ENCODE results near the gene ZSCAN2.
"Not testable (repeated sequence)": the region's sequence is repeated elsewhere in the genome, so short reads cannot be mapped to it uniquely, and the experiment has no call there.

ZSCAN2 gene

DNA sequence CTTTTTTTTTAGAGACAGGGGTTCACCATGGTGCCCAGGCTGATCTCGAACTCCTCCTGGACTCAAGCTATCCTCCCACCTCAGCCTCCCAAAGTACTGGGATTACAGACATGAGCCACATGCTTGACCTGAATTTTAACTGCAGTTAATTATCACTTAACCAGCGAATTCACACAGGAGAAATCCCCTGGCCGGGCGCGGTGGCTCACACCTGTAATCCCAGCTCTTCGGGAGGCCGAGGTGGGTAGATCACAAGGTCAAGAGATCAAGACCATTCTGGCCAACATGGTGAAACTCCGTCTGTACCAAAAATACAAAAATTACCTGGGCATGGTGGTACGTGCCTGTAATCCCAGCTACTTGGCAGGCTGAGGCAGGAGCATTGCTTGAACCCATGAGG is 41.1 kb downstream of the ZSCAN2 start:
- DNase-seq (ENCODE audit: low spot score), result not testable (repeated sequence)

DNA sequence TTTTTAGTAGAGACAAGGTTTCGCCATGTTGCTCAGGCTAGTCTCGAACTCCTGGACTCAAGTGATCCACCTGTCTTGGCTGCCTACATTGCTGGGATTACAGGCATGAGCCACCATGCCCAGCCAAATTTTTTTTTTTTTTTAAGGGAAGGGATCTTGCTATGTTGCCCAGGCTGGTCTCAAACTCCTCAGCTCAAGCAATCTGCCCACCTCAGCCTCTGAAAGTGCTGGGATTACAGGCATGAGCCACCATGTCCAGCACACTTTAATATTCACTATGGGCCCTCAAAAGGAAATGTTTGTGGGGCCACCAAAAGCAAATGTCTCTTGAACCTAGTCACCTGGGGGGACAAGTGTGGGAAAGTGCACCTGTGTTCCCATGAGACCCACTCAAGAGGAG is 41.8 kb downstream of the ZSCAN2 start:
- DNase-seq (ENCODE audit: low spot score), result not testable (repeated sequence)

DNA sequence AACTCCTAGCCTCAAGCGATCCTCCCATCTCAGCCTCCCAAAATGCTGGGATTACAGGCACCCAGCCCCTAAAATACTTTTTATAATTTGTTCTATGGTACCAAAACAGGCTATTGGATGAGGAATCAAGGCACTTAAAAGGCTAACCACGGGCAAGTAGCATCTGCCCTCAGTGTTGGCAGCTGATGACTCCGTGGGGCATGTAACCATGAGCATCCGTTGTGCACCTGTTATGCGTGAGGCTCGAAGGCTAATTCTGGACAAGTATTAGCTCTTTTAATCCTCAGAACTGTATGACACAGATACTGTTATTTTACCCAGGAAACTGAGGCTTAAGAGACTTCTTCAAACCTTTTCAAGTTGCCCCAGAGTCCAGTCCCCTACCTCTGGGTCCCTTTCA is 43.0 kb downstream of the ZSCAN2 start:
- no peak for DNase-seq (ENCODE audit: low spot score)

DNA sequence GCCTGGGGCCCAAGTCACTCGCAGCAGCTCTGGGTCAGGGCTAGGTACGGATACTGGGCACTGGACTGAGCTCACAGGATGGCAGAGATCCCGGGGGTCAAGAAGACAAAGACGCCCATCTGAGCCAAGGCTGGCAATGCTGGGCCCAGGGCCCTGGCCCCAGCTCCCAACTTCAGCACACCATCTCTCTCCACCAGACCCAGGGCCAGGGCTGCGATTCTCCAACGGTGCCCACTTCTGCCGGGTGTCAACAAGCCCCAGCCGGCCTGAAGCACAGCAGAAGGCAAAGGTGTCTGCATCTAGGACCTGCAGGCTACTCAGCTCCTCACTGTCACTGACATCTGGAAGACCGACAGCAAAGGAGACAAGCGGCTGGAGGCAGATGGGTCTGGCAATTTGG is 44.7 kb downstream of the ZSCAN2 start:
- no peak for DNase-seq (ENCODE audit: low spot score)

DNA sequence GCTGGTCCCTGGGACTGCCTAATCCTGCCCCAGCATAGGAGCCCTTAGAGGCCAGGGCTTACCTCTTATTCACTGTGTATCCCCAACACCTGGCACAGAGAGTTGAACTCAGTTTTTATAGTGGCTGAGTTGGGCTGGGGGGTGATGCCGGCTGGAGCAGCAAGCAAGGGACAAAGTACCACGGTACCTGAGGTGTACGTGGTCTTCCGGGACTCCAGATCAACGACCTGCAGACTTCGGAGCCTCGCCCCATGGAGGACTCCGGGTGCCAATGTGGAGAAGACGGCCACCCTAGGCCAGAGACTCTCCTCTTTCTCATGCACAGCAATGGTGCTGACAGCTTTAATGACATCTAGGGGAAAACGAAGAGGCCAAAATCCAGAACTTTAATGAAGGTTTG is 45.2 kb downstream of the ZSCAN2 start:
- no peak for DNase-seq (ENCODE audit: low spot score)

DNA sequence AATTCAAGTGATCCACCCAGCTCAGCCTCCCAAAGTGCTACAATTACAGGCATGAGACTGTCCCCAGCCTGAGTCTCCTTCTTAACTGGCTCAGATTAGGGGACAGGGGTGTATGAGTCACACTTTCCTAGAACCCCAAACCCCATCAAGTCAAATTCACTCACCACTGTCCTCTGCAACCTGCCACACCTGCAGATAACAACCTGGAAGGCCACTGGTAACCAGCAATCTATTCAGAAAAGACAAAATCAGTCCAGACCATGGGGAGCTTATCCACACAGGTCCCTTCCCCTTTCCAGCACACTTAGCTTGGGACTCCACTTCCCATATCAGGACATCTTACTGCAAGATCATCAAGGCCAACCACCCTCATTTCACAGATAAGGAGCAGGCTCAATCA is 46.9 kb downstream of the ZSCAN2 start:
- no peak for DNase-seq (ENCODE audit: low spot score)

DNA sequence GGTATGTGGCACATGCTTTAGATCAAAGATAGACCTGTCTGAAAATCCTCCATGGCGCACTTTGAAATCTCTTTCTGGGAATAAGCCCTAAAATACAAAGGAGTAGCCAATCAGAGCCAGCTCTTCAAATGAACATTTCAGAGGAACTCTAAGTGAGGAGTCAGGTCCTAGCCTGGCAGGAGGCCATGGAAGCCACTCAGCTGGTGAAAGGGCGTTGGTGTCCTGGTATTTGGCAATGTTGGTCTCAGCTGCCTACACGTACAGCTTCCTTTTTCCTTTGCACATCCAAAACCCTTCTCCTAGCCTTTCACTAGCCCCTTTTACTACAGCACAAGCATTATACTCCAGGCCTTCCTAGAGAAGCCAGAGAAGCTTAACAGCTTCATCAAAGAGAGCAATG is 47.7 kb downstream of the ZSCAN2 start:
- no peak for DNase-seq (ENCODE audit: low spot score)

DNA sequence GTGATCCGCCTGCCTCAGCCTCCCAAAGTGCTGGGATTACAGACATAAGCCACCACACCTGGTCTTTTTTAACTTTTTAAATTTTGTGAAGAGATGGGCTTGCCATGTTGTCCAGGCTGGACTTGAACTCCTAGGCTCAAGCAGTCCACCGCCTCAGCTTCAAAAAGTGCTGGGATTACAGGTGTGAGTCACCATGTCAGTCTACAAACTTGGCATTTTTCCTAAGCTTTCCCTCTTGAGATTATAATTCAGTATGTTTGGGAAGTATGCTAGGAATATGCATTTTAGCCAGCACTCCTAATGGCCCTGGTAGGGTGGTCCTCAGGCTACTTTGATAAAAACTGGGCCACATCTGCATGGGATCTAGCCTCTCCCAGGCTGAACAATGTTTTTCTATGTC is 48.9 kb downstream of the ZSCAN2 start:
- DNase-seq (ENCODE audit: low spot score), result no peak

DNA sequence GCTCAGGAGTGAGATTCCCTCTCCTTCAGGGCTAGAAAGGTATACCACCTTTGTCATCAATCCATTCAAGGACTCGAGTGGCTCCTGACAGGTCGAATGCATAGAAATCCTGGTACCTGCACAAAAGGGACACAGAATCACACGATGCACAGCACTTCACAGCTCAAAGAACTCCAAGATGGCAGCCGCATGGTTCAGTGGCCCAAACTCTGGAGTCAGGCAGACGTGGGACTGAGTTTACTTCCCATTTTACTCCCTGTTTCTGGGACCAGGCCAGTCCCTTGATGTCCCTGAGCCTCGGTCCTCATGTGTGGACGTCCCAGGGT is 52.7 kb downstream of the ZSCAN2 start:
- DNase-seq (ENCODE audit: low spot score), result no peak

DNA sequence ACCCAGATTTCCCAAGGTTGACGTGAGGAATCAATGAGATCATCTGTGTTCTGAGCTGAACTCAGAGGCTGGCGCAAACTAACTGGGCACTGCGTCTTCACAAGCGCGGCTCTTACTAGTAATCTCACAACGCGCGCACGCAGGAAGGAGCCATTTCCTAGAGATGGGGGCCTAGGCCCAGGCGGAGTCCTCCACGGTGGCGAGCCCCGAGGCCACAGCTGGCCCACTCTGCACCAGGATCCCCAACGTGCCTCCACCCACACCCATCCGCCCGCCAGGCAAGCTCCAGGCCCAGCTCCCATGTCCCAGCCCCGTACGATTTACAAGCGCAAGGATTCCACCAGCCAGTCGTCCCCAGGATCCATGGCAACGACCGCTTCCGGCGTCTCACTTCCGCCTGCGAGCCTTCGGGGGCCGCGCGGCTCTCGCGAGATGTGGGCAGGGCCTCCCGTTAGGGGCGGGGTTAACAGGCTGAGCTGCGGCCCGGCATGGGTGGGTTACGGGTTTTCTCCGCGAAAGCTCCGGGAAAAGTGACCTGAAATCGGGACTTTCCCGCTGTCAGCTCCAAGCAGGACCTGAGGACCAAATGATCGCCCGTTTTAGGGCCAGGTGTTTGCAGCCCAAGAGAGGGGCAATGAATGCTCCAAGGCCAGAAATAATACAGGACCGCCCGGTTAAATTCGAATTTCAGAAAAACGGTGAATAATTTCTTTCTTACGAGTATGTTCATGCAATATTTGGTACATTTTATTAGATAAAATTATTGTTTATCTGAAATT is 53.3 kb downstream of the ZSCAN2 start, which contains the start of gene WDR73:
Gene WDR73 (minus strand): TSS at position 374 of the 779 bp plus-strand sequence. CDS start 9 bp downstream, at position 365.
- peak; percentile 91 for DNase-seq (ENCODE audit: low spot score)

DNA sequence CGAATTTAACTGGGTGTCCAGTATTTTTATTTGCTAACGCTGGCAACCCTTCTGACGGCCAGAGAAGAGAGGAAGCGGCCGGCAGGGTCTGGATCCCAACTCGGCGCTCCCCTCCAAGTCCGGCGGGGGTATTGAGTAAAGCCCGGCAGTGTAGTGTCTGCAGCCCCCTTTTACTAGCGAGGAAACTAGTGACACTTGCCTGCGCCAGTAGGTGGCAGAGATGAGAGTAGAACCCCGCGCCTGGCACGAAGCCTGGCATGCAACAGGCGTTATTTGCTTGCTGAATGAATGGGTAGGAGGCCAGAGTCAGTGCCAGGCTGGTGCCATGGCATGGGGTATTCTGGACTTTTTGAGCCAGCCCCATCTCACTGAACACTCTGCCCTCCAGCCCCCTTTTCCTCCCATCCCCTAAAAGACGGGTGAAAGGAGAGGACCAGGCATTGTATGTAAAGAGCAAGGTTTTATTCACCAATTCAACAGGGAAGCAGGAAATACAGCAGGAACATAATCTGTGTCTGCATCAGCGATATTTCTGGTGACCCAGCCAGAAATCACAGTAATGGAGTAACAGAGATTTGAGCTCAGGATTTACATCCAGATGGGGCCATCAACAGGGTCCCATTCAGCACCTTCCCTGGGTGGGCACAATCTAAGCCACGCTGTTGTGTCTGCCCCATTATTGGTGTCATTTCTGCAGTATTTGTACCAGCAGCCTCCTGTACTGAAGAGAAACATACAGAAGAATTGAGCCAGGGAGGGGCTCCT is 54.1 kb downstream of the ZSCAN2 start:
- DNase-seq (ENCODE audit: low spot score), result peak; percentile 68

DNA sequence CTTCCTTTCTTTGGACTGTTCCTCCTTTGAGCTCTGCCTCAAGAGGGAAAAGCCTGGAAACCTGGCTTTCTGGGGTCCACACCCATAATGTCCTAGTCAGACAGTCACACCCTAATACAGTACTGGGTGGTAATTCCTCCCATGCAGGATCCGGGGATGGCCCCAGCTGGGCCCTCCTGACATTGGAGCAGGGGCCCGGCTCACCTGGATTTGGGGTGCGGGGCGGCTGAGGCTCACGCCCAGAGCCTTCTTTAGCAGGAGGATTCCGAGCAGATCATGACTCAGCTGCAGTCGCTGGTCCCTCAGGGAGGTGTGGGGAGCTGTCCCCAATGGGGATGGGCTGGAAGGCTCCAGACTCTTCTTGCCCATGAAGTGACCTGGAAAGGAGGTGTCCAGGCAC is 56.2 kb downstream of the ZSCAN2 start:
- DNase-seq (ENCODE audit: low spot score), result no peak

DNA sequence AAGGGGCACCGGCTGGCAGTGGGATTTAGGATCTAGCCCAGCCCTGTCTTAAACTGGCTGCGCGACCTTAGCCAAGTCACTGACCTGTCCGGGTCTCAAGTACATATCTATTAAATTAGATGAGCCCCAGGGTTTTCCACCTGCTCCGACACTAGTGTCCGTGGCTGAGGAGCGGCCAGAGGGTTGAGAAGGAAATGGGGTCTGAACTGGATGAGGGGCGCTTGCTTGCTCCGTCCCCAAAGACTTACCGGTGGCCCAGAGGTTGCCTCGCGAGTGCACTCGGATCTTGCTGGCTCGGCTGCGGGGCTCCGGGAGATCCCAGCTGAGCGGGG is 56.9 kb downstream of the ZSCAN2 start:
- no peak for DNase-seq (ENCODE audit: low spot score)

DNA sequence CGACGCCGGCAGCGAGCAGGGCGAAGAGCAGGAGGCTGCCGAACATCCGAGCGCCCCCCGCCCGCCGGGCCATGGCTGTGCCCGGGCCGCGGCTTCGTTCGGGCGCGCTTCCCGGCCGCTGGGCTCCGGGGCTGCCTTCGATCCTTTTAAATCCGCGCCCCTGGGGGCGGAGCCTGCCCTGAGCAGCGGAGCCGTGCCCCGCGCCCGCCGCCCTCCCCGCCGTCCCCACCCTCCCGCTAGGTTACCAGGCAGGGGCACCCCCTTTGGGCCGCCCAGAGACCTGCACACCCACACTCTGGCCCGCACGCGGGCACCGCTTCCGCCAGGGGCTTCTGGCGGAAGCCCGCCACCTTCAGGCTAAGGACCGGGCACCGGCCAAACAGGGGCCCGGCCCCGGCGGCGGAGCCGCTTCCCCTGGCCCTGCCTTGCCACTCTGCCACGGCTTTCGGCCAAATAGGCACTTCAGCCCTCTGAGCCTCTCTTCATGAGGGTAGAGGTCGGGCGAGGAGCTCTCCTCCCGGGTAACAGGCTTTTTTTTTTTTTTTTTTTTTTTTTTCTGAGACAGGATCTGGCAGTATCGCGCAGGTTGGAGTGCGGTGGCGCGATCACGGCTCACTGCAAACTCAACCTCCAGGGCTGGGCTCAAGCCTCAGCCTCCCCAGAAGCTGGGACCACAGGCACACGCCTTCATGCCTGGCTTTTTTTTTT is 57.4 kb downstream of the ZSCAN2 start, which contains the start of gene NMB:
Gene NMB (minus strand): TSS at position 120 of the 708 bp plus-strand sequence. CDS start 47 bp downstream, at position 73.
- DNase-seq (ENCODE audit: low spot score), result peak; percentile 95

DNA sequence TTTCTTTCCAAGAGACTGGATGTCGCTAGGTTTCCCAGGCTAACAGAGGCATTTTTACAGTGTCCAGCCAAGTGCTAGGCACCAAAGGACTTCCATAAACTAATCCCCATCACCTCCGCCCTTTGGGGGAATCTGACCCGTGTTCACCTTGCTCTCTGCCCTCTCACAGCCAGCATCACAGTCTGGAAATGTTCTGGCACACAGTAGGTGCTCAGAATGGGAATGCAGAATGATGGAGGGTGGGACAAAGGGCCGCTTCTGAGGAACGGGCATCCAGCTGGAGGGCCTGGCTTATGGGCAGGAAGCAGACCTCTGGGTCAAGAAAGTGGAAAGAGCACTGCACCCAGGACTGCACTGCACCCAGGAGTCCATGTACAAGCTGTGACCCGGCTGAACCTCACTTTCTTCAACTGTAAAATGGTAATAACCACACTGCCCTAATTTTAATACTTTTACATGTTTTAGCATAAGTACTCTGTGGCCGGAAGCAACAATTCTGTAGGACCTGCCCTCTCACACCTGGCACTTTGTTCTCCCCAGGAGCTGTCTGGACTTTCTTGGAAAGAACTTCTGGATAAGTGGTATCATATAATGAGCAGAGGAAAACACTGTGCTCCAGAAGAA is 58.1 kb downstream of the ZSCAN2 start:
- DNase-seq (ENCODE audit: low spot score), result peak; percentile 6

DNA sequence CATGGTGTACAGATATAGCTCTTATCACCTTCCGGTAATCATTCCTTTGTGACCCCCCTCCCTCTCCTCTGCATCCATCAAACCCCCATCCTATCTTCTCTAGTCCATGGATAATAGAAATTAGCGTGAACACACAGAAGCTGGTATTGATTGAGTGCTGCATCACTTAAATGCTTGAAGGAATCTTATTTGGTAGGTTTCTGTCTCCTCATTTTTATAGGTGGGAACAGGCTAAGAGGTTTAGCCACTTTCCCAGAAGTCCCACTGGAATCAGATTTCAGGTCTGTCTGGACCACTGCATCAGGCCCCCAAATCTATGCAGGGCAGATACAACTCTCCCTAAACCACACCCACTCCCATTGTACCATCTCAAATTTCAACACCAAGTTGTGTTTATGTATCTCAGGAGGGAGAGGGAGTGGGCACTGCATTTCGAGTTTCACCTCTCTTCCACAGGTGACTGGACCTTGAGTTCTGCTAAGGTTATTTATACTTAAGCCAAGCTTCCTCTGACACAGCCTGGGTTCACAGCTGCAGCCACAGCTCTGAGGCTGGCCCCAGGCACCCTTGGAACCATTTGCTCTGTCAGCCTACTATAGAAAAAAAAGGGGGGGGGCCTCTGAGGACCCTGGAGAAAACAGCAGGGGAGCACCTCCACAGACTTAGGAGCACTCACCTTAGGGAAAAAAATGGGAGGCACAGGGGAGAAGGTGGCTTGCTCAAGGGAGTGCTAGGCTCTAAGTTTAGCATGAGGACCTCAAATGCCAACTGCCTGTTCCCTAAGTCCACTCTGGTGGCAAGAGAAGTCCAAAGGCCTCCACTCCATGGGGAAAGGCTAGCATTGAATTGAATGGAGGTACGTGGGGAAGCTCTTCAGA is 59.3 kb downstream of the ZSCAN2 start:
- DNase-seq (ENCODE audit: low spot score), result peak; percentile 17

DNA sequence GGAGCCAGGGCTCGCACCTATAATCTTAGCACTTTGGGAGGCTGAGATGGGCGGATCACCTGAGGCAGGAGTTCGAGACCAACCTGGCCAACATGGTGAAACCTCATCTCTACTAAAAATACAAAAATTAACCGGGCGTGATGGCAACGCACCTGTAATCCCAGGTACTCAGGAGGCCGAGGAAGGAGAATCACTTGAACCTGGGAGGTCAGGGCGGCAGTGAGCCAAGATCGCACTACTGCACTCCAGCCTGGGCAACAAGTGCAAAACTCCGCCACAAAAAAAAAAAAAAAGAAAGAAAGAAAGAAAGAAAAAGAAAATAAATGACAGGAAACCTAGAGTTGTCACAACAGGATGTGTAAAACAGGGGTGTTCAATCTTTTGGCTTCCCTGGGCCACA is 60.2 kb downstream of the ZSCAN2 start:
- no peak for DNase-seq (ENCODE audit: low spot score)

DNA sequence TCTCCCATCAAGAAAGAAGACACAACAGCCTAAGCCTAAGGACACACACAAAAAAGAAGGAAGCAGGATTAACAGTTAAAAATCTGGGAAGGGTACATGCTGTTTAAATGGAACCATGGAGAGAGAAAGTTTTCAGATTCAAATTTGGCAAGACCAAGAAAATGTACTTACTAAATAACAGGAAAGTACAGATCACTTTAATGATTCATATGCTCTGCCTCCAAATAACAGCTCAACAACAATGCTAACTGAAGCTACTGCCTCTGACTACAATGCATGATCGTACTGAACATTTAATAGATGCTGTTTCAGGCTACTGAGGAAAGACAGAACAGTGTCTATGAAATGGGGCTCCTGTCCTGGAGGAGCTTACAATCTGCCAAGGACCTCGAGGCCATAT is 65.6 kb downstream of the ZSCAN2 start:
- DNase-seq (ENCODE audit: low spot score), result no peak

DNA sequence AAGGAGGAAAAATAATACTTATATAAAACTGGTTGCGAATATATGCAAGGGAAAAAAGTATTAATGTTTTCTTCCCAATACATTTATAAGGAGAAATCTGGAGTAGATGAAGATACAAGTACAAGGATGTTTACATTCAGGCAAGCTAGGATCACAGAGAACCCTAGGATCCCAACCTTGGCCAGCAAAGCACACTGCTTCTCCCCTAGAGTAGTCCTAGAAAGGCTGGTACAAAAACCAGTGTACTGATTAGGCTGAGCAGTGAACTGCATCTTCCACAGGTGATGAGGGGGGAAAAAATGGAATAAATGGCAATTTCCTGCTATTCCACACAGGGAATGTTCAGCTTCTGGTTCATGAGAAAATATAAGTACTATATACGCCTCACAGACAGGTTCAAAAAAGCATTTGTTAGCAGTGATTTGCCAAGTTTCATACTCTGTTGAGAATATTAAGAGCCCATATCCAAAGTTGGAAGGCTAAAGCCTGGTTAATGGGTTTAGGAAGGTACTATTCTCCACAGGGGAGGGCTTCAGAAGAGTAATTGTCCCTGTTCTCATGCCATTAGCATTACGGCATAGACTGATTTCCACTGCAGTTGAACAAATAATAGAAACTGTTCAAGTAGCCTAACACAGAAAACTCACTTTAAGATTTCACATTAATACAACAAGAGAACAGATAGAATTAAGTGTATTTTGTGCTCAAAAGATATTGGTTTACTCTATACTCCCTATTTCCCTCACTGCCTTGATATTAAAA is 67.6 kb downstream of the ZSCAN2 start:
- no peak for DNase-seq (ENCODE audit: low spot score)

DNA sequence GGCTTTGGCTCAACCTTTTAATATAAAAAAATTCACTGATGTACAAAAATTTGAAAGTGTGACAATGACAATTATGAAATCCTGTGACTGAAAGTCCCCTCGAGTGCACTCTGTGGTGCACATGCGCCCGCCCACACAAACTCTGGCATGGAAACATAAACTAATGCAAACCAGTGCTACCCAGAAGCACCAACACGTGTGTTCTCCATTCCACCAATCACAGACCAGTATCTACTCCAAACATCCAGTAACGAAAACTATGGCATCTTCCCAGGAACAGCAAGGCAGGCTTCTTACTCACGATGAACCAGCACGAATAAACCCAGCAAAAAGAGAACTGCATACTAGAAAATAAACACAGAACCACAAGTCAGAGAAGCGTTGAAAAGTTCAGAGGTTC is 68.9 kb downstream of the ZSCAN2 start:
- DNase-seq (ENCODE audit: low spot score), result no peak

DNA sequence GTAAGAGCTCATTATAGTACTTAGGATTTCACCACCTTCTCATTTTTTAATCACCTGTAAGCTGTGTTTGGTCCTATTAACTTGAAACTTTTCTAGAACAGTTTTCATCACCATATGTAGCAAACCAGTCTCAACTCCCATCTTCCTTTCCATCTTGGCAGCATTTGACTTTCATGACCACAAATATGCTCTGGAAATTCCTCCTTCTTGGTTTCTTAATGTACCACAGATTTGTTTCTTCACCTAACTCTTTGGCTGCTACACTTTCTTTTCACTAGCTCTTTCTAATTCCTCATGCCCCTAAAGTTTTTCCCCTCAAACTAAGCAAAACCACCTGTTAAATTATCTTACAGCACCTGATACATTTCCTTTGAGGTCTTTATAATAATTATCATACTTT is 70.4 kb downstream of the ZSCAN2 start:
- DNase-seq (ENCODE audit: low spot score), result no peak
